GM19351 (cell line): ENCODE data around the gene TLE7.

Experiments
- ATAC-seq: cut with Tn5 transposase; IDR thresholded peaks from one replicate; pipeline ENCODE4 v1.9.1; 2021; ENCODE audit warnings: mild to moderate bottlenecking, moderate library complexity; ENCODE audit not compliant: unreplicated experiment

TLE7 gene

DNA sequence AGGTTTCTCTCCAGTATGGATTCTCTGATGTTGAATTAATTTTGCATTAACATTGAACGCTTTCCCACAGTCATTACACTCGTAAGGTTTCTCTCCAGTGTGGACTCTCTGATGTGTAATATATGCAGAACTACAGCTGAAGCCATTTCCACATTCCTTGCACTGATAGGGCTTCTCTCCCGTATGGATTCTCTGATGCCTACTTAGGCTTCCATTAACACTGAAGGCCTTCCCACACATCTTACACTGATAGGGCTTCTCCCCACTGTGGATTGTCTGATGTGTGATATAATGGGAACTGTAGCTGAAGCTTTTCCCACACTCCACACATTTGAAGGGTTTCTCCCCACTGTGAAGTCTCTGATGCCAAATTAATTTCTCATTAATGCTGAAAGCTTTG, 7.2 kb upstream of the TLE7 start:
- no peak for ATAC-seq

DNA sequence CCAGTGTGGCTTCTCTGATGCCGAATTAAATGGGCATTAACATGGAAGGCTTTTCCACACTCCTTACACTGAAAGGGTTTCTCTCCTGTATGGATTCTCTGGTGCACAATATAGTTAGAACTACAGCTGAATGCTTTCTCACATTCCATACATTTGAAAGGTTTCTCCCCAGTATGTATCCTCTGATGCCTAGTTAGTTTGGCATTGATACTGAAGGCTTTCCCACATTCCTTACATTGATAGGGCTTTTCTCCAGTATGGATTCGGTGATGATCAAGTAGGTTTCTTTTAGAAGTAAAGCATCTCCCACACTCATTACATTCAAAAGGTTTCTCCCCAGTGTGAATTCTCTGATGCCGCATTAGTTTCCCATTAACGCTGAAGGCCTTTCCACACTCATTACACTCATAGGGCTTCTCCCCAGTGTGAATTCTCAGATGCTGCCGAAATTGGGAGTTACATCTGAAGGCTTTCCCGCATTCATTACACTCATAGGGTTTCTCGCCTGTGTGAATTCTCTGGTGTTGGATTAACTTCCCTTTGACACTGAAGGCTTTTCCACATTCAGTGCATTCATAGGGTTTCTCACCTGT, 6.5 kb upstream of the TLE7 start:
- ATAC-seq = no peak

DNA sequence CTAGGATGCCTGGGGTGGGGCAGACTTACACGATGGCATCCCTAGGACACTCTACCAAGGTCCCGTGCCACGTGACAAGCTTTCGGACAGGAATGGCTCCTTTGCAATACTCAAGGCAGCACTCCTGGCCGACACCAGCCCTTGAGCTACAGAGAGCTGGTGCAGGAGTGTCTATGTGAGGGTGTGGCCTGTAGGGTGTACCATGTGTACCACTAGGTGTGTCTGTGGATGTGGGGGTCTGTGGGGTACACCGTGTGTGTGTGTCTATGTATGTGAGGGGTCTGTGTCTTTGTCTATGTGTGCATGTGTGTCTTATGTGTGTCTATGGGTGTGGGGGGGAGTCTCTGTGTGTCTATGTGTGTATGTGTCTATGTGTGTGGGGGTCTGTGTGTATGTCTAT, 1.9 kb upstream of the TLE7 start:
- no peak for ATAC-seq

DNA sequence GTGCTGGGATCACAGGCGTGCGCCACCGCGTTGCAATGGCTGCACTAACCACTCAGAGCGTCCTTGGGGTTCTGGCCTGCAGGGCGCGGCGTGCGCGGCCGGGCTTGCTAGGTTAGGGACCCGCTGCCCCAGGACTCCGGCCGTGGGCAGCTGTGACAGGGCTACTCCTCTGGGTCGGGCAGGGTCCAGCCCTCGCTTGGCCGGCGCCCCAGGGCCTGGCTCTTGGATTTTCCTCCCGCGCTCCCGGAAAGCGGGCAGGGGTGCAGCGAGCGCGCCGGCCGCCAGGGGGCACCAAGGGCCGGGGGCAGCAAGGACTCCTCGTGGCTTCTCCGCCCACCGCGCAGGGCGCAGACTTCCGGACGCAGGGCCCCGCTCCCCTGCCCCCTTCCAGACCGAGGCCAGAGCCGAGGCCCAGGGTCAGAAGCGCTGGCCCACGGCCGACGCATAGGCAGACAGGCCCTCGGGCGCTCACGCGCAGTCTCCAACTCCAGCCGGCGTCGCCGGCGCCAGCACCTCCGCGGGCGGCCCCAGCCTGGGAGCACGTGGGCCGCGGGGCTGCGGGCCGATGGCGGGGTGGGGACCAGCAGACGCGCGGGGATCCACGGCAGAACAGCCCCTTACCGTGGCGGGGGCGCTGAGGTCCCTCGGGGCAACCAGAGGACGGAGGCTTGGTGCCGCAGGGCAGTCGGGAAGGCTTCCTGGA, 355 bp downstream of the TLE7 start:
- ATAC-seq = no peak

DNA sequence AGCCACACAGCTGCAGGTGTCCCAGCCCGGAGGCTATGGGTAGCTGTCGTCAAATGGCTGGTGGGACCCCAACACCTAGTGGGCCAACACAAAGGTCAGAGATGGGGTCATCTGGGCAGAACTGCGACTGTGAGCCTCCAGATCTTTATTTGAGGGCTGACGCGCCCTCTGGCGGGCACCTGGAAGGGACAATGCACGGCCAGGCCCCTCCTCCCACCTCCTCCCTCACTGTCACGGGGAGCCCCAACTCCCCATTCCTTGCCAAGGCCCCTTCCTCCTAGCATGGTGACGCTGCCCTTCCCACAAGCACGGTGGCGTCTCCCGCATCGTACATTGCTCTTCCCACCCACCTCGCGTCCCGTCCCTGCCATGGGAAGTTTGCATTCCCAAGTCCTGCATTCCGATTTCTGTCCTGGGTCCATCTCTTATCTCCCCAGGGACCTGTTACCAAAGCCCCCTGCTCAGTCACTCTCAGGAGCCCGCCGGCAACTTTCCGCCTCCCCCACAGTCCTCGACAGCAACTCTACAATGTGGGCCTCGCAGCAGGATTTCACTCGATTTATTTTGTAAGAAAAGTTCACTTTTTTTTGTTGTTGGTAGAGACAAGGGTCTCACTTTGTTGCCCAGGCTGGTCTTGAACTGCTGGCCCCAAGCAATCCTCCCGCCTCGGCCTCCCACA, 1.0 kb downstream of the TLE7 start:
- ATAC-seq = no peak

DNA sequence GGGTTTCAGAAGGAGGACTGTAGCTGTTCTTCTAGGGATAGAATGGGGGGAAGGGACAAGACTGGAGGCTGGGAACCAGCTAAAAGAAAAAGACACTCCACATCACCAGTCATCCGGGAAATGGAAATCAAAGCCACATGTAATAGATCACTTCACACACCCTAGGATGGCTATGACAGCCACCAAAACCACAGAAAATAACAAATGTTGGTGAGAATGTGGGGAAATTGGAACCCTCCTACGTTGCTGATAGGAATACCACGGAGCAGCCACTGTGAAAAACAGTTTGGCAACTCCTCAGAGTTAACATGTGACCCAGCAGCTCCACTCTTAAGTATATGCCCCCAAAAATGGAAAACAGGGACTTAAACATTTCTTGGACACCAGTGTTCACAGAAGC, 2.3 kb downstream of the TLE7 start:
- no peak for ATAC-seq

DNA sequence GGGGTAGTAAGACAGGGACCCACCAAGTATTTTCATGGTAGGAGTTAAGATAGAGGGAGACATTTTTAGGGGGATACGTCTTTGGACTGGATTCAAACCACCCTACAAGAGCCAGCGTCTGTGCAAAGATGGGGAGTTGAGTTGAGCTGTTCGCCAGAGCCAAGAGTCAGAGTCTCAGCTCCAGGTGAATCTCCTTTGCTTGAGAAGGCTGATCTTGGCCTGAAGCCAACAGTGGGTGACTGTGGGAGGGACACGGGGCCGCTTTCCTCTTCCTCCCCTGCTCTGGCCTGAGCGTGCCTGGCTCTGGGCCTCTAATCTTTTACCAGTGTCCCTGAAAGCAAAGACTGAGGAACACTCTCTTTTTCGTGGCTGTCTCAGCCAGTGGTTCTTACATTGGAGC, 5.4 kb downstream of the TLE7 start:
- ATAC-seq = no peak

DNA sequence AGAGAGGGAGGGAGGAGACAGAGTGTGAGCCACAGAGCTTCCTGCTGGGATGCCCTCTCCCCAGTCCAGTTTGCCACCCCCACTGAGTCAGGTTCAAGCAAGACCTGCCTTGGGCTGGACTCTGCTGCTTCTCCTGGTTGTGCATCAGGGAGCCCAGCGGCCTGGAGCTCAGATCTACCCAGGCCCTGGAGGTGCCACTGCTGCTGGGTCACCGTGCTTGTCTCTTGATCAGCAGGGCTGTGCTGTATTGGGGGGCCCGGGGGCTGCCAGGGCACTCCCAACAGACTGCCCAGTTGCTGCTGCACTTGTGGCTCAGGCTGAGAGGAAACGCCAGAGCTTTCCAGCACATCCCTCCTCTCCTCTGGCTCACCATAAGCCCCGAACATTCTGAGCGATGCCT, 8.9 kb downstream of the TLE7 start:
- no peak for ATAC-seq

DNA sequence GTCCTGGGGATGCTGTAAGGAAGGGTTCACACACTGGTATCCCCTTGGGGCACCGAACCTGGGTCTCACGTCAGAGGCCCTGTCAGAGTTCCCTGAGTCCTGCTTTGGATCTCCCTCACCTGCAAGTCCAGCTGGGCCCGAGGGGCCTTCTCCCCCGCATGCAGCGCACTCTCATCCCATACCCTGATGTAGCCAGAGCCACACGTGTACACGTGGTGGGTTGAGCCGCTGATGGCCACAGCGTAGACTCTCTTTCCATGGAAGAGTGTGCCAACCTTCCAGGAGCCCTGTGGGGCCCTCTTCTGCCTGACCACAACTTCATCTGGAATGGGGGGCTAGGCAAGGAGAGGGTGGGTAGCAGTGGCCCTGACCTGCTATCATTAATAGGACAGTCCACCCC, 9.9 kb downstream of the TLE7 start:
- no peak for ATAC-seq

DNA sequence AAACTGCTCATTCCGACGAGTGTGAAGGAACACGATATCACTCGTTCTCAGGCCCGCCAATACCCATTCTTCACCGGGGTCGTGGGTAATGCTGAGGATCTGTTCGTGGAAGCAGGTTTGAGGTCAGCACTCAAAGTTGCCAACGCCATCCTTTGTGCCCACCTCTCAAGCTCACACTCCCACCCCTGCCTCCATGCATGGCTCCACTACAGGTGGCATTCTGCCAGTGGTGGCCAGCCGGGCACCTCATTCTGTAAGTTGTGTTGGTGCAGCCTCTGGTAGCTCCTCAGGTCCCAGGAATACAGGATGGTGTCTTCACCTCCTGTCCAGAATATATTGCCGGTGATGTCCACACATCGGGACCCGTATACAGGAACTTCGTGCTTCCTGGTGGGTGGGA, 10.7 kb downstream of the TLE7 start:
- no peak for ATAC-seq

DNA sequence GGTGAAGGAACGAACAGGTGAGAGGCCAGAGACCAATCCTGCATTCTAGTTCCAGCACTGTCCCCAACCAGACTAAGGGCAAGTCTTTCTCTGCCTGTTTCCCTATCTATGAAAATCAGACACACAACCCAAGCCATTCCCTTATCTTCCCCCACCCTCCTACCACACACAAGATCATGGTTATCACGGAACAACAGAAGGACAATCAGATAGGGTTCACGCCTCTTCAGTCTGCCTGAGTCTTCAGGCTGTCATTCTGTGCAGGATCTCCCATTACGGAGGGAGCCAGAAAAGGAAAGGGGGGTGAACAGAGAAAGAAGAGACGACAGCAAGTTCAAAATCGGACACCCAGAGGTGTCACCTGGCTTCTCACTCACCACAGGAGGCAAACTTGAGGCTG, 11.1 kb downstream of the TLE7 start:
- ATAC-seq = no peak

DNA sequence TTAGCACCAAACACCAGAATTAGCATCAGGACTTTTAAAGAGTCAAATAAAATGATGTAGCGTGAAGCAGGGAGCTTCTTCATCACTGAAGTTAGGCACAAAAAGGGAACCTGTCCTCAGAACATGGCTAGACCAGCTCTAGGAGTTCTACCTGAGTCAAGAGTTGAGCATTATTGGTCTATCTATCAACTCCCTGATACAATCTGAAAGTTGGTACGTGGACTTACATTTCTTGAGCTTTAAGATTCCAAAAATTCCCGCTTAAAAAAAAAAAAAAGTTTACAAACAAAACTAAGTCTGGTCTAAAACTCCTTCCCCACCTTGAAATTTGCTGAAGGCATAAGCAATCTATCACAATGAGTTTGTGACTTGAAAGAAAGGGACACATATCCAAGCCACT, 12.3 kb downstream of the TLE7 start:
- no peak for ATAC-seq

DNA sequence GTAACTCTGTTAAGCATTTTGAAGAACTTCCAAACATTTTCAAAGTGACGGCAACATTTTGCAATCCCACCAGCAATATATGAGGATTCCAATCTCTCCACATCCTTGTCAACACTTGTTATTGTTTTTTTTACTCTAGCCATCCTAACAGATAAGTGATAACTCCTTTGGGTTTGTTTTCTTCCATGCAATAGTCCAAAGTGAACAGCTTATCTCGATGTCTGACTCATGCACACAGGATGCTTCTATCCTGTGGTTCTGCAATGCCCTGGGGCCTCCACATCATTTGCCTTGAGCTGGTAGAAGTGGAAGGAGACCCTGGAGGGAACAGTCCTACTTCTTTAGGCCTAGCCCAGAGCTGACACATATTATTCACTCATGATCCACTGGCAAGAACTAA, 13.0 kb downstream of the TLE7 start:
- no peak for ATAC-seq

DNA sequence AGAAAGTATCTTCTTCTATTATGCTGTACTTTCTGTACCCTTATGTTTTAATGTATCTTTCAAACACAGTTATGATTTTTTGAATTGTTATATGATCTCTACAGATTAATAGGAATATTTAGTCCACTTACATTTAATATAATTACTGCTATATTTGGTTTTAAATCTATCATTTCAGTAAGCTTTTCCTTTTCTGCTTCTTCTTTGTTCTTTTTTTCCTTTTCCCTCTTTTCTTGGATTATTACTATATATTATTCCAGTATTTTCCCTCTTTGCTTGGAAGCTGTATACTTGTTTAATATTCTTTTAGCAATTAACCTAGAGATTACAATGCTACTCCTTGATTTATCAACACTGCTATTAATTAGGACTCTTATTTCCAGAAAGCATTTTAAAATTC, 13.5 kb downstream of the TLE7 start:
- no peak for ATAC-seq

DNA sequence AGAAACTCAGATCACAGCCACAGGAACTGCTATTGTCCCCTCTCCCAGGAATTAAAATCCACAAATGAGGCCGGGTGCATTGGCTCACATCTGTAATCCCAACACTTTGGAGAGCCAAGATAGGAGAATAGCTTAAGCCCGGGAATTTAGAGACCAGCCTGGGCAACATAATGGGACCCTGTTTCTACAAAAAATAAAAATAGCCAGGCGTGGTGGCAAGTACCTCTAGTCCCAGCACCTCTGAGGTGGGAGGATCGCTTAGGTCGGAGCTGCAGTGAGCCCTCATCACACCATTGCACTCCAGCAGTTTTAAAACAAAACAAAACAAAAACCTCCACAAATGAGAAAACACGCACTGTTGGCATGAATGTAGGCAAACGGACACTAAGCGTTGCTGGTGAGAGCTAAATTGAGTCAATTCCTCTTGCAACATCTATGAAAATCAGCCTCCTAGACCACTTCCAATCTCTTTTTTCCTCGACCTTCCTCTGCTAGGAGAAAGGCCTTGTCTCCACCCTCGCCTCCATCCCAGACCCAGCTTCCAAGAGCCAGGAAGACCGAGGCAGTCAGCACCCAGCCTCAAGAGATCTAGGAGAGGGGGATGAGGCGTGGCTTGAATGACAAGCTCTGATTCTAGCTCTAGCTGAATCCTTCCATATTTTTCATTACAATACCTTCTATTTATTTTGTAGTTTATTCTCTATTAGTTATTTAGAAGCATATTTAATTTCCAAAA, 14.8 kb downstream of the TLE7 start:
- no peak for ATAC-seq

DNA sequence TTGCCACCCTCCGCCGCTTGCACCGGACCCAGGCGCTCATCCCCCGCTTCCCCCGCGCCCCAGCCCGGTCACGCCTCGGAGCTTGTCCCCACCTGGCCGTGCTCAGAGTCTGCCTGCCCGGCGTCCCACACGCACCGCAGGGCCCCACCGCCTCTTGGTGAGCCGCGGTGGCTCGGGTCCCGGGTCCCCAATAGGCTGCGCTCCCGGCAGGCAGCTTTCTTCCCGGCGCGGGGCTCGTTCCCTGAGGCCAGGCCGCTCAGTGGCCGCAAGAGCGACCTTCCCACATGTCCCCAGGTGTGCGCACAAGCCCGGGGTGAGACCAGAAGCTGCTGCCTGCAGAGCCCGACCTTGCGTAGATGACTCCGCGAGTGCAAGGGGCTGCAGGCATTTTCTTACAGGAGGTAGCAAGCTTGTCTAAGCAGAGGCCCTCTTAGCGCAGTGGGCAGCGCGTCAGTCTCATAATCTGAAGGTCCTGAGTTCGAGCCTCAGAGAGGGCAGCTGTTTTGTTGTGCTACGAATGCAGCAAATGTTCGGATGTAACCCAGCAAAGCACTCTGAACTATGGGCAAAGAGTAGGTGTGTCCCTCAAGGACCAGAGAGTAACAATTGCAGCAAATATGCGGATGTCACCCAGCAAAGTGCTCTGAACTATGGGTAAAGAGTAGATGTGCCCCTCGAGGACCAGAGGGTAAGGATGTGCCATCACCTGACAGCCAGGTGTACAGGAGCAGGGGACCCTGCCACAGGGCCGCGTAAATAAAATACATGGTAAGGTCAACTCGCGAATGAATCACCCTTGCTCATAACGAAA, 15.6 kb downstream of the TLE7 start:
- peak; percentile 66 for ATAC-seq

DNA sequence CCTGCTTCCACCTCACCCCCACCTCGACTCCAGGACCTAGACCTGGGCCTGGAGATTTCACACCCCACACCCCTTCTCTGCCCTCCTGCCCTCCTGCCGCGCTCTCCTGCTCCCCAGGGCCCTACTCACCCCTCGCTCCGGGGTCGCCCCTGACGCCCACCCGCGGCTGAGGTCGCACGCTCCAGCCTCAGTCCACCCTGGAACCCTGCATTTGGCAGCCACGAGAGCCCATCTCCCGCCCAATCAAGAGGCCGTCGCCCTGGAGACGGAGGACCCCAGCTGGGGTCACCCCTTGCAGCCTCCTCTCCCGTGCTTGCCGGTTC, 16.1 kb downstream of the TLE7 start:
- no peak for ATAC-seq

DNA sequence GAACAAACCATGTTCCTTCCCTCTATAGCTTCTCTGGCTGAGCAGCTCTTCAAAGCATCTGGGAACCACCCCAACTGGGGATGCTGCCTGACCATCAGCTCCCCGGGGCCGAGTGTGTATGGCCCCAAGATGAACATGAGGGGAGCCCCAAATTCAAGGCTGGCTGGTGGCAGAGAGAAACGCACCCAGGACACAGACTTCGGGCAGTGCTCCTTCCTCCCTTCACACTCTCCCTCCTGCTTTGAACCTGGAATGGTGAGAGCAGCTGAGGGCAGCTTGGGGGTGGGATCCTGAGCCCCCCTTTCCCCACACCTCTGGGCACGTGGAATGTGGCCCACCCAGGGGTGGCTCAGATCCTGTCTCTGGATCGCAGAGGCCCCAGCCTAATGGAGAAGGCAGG, 17.2 kb downstream of the TLE7 start:
- ATAC-seq = no peak

DNA sequence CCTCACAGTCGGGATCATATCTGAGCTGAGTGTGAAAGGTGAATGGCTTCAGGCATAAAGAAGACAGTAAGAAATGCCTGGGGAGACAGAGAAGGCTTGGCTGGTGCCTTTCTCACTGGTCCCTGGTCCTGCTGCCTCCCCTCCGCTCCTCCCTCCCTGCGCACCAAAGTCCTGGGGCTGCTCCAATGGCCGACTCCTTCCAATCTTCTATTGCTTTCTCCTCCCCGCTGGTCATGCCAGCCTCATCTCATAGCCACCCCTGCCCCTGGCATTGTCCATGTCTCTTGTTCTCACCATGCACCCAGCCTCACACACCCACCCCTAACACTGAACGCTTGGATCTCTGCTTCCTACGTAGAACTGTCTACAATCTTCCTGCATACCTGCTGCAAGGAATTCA, 18.0 kb downstream of the TLE7 start:
- ATAC-seq = no peak

DNA sequence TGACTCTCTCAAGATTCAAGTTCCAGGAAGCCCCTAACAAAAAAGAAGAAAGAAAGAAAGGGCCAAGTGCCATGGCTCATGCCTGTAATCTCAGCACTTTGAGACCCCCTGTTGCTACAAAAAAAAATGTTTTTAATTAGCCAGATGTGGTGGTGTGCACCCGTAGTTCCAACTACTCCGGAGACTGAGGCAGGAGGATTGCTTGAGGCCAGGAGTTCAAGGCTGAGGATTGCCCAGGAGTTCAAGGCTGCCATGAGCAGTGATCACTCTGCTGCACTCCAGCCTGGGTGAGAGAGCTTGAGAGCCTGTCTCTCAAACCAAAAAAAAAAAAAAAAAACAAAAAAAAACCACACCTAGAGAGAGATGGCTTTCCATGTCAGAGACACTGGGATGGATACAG, 18.8 kb downstream of the TLE7 start:
- ATAC-seq = no peak

DNA sequence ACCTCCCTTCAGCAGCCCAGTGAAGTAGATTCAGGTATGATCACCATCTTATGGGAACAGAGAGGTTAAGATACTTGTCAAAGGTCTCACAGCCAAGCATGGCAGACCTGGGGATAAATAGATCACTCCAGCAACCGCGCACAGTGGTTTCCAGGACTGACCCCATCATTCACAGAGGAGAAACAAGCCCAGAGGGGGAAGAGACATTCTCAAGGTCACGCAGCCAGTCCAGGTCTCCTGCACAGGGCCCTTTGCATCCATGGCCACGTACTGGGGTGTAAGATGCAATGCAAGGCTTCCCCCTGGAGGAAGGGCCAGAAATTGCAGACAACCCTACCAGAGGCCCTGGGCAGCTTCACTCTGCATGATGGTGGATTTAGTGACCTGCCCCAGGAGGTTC, 19.9 kb downstream of the TLE7 start:
- ATAC-seq = no peak
